Activated naive CD4-positive, alpha-beta T cell treated with anti-CD3 and anti-CD28 coated beads, Interleukin-2, amount 10 ng/mL, durations not matched to agents 7 days and 5 days (primary cell): Measurements from ENCODE around the gene AP5S1.
"Not testable (repeated sequence)": the region's sequence is repeated elsewhere in the genome, so short reads cannot be mapped to it uniquely, and the experiment has no call there.

Experiments
- CTCF ChIA-PET: fragments of 350-600 bp; sonication (Branson Sonifier 250); formaldehyde crosslinking; loops from one replicate; lab custom pipeline; 2021; ENCODE audit warnings: antibody characterized with exemption; lab: Charles Lee
- DNase-seq: peaks from one replicate; pipeline ENCODE4 v3.0.0-alpha.2; 2020
- H3K27ac Mint-ChIP-seq: one replicate; pipeline ENCODE4 v1.8.0; 2021; ENCODE audit warnings: mild to moderate bottlenecking, moderate library complexity, mixed read lengths
- H3K27me3 Mint-ChIP-seq: one replicate; pipeline ENCODE4 v1.8.0; 2021; ENCODE audit warnings: mild to moderate bottlenecking, mixed read lengths
- H3K36me3 Mint-ChIP-seq: one replicate; pipeline ENCODE4 v1.8.0; 2021; ENCODE audit warnings: mixed read lengths
- H3K4me1 Mint-ChIP-seq: one replicate; pipeline ENCODE4 v1.8.0; 2021; ENCODE audit warnings: mixed read lengths
- H3K4me3 Mint-ChIP-seq: one replicate; pipeline ENCODE4 v1.8.0; 2021; ENCODE audit warnings: mild to moderate bottlenecking, moderate library complexity, mixed read lengths
- H3K9me3 Mint-ChIP-seq: one replicate; pipeline ENCODE4 v1.8.0; 2021; ENCODE audit warnings: mixed read lengths

AP5S1 gene

GRCh38 chr20:3823881-3824280 is 3.5 kb downstream of the AP5S1 start:
- peaks cover 24% of the 10 kb centered on the region for H3K4me1 Mint-ChIP-seq
- CTCF ChIA-PET: interaction anchor here (1.3 kb wide), 1 partner anchor 31 kb away, joined by 4 read pairs; no protein-coding TSS in a partner anchor
- H3K27ac Mint-ChIP-seq: no peak overlapping the region
- no peak overlapping the region for H3K4me3 Mint-ChIP-seq
- no peaks in the 10 kb centered on the region for H3K9me3 Mint-ChIP-seq
- no peaks in the 10 kb centered on the region for H3K27me3 Mint-ChIP-seq
- peaks cover 24% of the 10 kb centered on the region for H3K36me3 Mint-ChIP-seq
- DNase-seq: no peak

- CTCF ChIA-PET: interaction anchor here (0.6 kb wide), 1 partner anchor 71 kb away, joined by 3 read pairs; no protein-coding TSS in a partner anchor
- no peak for DNase-seq
- Mint-ChIP-seq H3K27me3 (no peaks in the 10 kb centered on the region), H3K4me1 (peaks cover 13% of the 10 kb centered on the region), H3K9me3 (no peaks in the 10 kb centered on the region), H3K27ac (no peak overlapping the region), H3K4me3 (no peak overlapping the region), H3K36me3 (peaks cover 29% of the 10 kb centered on the region)
These were observed 5.2 kb downstream of the AP5S1 start for GRCh38 chr20:3825526-3825925.

GRCh38 chr20:3826420-3826819 is 6.1 kb downstream of the AP5S1 start:
- no peak for DNase-seq
- CTCF ChIA-PET: interaction anchor here (1.1 kb wide), 1 partner anchor 29 kb away, joined by 3 read pairs; no protein-coding TSS in a partner anchor
- Mint-ChIP-seq H3K9me3 (no peaks in the 10 kb centered on the region), H3K27ac (no peak overlapping the region), H3K36me3 (peaks cover 26% of the 10 kb centered on the region), H3K4me1 (peaks cover 6% of the 10 kb centered on the region), H3K27me3 (no peaks in the 10 kb centered on the region), H3K4me3 (no peak overlapping the region)

GRCh38 chr20:3828798-3829197 is 8.5 kb downstream of the AP5S1 start:
- peaks cover 18% of the 10 kb centered on the region for H3K36me3 Mint-ChIP-seq
- no peak overlapping the region for H3K4me3 Mint-ChIP-seq
- no peak overlapping the region for H3K27ac Mint-ChIP-seq
- no peaks in the 10 kb centered on the region for H3K4me1 Mint-ChIP-seq
- H3K27me3 Mint-ChIP-seq: no peaks in the 10 kb centered on the region
- H3K9me3 Mint-ChIP-seq: no peaks in the 10 kb centered on the region
- DNase-seq: no peak
- CTCF ChIA-PET: interaction anchor here (0.7 kb wide), 1 partner anchor 228 kb away, joined by 3 read pairs; no protein-coding TSS in a partner anchor

- H3K36me3 Mint-ChIP-seq: peaks cover 16% of the 10 kb centered on the region
- not testable (repeated sequence) for H3K4me3 Mint-ChIP-seq
- CTCF ChIA-PET: interaction anchor here (1.3 kb wide), 1 partner anchor 9 kb away, joined by 4 read pairs; no protein-coding TSS in a partner anchor
These were observed 9.5 kb downstream of the AP5S1 start for GRCh38 chr20:3829891-3830290.

GRCh38 chr20:3836132-3836531 is 15.8 kb downstream of the AP5S1 start:
- CTCF ChIA-PET: interaction anchor here (2.0 kb wide), 1 partner anchor 16 kb away, joined by 9 read pairs; the partner anchor contains the start of gene AP5S1

More at GRCh38 chr20:3829891-3830290, 9.5 kb downstream of the AP5S1 start:
- not testable (repeated sequence) for H3K27ac Mint-ChIP-seq, H3K9me3 Mint-ChIP-seq, DNase-seq, H3K4me1 Mint-ChIP-seq, H3K27me3 Mint-ChIP-seq

GRCh38 chr20:3839328-3839727 is 19.0 kb downstream of the AP5S1 start:
- CTCF ChIA-PET: interaction anchor here (2.3 kb wide), 1 partner anchor 20 kb away, joined by 10 read pairs; the partner anchor contains the start of gene AP5S1
- DNase-seq: no peak
- no peak overlapping the region for H3K4me3 Mint-ChIP-seq
- peak overlapping the region; percentile 26 for H3K27ac Mint-ChIP-seq
- no peaks in the 10 kb centered on the region for H3K27me3 Mint-ChIP-seq
- H3K36me3 Mint-ChIP-seq: no peaks in the 10 kb centered on the region
- H3K4me1 Mint-ChIP-seq: peaks cover 21% of the 10 kb centered on the region
- H3K9me3 Mint-ChIP-seq: no peaks in the 10 kb centered on the region

More at GRCh38 chr20:3836132-3836531, 15.8 kb downstream of the AP5S1 start:
- no peak for DNase-seq
- Mint-ChIP-seq H3K4me3 (no peak overlapping the region), H3K27me3 (no peaks in the 10 kb centered on the region), H3K9me3 (no peaks in the 10 kb centered on the region), H3K27ac (no peak overlapping the region), H3K36me3 (no peaks in the 10 kb centered on the region), H3K4me1 (peaks cover 21% of the 10 kb centered on the region)

GRCh38 chr20:3840201-3840600 is 19.9 kb downstream of the AP5S1 start:
- not testable (repeated sequence) for DNase-seq, H3K27me3 Mint-ChIP-seq
- CTCF ChIA-PET: interaction anchor here (0.9 to 2.3 kb wide), 2 partner anchors 15 to 21 kb away, joined by 3 to 10 read pairs; partner anchors contain the start of gene AP5S1

GRCh38 chr20:3842348-3842930 is 22.1 kb downstream of the AP5S1 start:
- Mint-ChIP-seq H3K36me3 (peaks cover 1% of the 10 kb centered on the region), H3K4me3 (no peak overlapping the region), H3K27ac (peak overlapping the region; percentile 14), H3K27me3 (no peaks in the 10 kb centered on the region), H3K4me1 (peaks cover 32% of the 10 kb centered on the region), H3K9me3 (no peaks in the 10 kb centered on the region)
- DNase-seq: no peak
- CTCF ChIA-PET: interaction anchor here (1.1 to 2.2 kb wide), 2 partner anchors 21 to 24 kb away, joined by 3 to 5 read pairs; no protein-coding TSS in a partner anchor

More at GRCh38 chr20:3840201-3840600, 19.9 kb downstream of the AP5S1 start:
- not testable (repeated sequence) for H3K27ac Mint-ChIP-seq, H3K4me3 Mint-ChIP-seq, H3K9me3 Mint-ChIP-seq, H3K36me3 Mint-ChIP-seq
- peaks cover 21% of the 10 kb centered on the region for H3K4me1 Mint-ChIP-seq

- CTCF ChIA-PET: interaction anchor here (2.2 kb wide), 1 partner anchor 25 kb away, joined by 5 read pairs; no protein-coding TSS in a partner anchor
- no peak for DNase-seq
- Mint-ChIP-seq H3K27me3 (no peaks in the 10 kb centered on the region), H3K27ac (no peak overlapping the region), H3K36me3 (peaks cover 4% of the 10 kb centered on the region), H3K4me3 (no peak overlapping the region), H3K9me3 (no peaks in the 10 kb centered on the region), H3K4me1 (peaks cover 40% of the 10 kb centered on the region)
These were observed 23.1 kb downstream of the AP5S1 start for GRCh38 chr20:3843490-3843889.

- not testable (repeated sequence) for H3K27me3 Mint-ChIP-seq, H3K27ac Mint-ChIP-seq, H3K9me3 Mint-ChIP-seq, H3K4me3 Mint-ChIP-seq, H3K36me3 Mint-ChIP-seq, DNase-seq
- CTCF ChIA-PET: interaction anchor here (1.9 to 2.2 kb wide), 2 partner anchors 24 to 26 kb away, joined by 5 to 7 read pairs; partner anchors contain the start of gene AP5S1
- H3K4me1 Mint-ChIP-seq: peaks cover 40% of the 10 kb centered on the region
These were observed 23.8 kb downstream of the AP5S1 start for GRCh38 chr20:3843990-3844619.

GRCh38 chr20:3846378-3846739 is 26.0 kb downstream of the AP5S1 start:
- peaks cover 25% of the 10 kb centered on the region for H3K4me1 Mint-ChIP-seq
- H3K4me3 Mint-ChIP-seq: peak overlapping the region; percentile 84
- H3K27me3 Mint-ChIP-seq: no peaks in the 10 kb centered on the region
- no peak for DNase-seq
- H3K9me3 Mint-ChIP-seq: no peaks in the 10 kb centered on the region
- peaks cover 10% of the 10 kb centered on the region for H3K36me3 Mint-ChIP-seq
- CTCF ChIA-PET: interaction anchor here (1.1 kb wide), 1 partner anchor 8 kb away, joined by 4 read pairs; no protein-coding TSS in a partner anchor
- peak overlapping the region; percentile 88 for H3K27ac Mint-ChIP-seq

- Mint-ChIP-seq H3K27ac (peak within 1 kb of the TSS; percentile 88), H3K36me3 (peaks cover 10% of the 10 kb centered on the region), H3K4me1 (peaks cover 25% of the 10 kb centered on the region), H3K9me3 (no peaks in the 10 kb centered on the region), H3K4me3 (peak within 1 kb of the TSS; percentile 84), H3K27me3 (no peaks in the 10 kb centered on the region)
- peak; percentile 90 for DNase-seq
- CTCF ChIA-PET: no interaction called here
These were observed 26.5 kb downstream of the AP5S1 start, which contains the start of gene MAVS for GRCh38 chr20:3846740-3847428. MAVS (plus strand) TSS chr20:3846834; CDS start chr20:3854625, 7,791 bp downstream.
